GM12875 (cell line): Measurements from ENCODE around the gene DCXR.

ENCODE experiments used
- H3K4me3 ChIP-seq: one replicate; pipeline ENCODE4 v1.5.1; 2011; ENCODE audit warnings: low read depth, low read length, control low read depth
- CTCF ChIP-seq: IDR thresholded peaks from 2 replicates; pipeline ENCODE4 v1.5.1; 2011; ENCODE audit warnings: low read depth, mild to moderate bottlenecking, control low read depth, inconsistent platforms, low read length, moderate library complexity, borderline replicate concordance; ENCODE audit not compliant: insufficient read depth

Gene DCXR

GRCh38 chr17:82022981-82023446 lies 14.5 kb downstream of the DCXR start, which contains the start of gene LRRC45:
Gene LRRC45 (plus strand): TSS chr17:82023305. CDS start chr17:82023644, 339 bp downstream.
- no peak for TF ChIP-seq CTCF
- peak within 1 kb of the TSS; percentile 84 for H3K4me3 ChIP-seq

GRCh38 chr17:82022310-82022980 lies 15.1 kb downstream of the DCXR start, which contains the start of gene CENPX:
Gene CENPX (minus strand): TSS chr17:82022878. CDS start chr17:82022861, 17 bp downstream.
- H3K4me3 ChIP-seq: peak within 1 kb of the TSS; percentile 84
- TF ChIP-seq CTCF: no peak

- H3K4me3 ChIP-seq: peak overlapping the region; percentile 84
- no peak for TF ChIP-seq CTCF
These were observed 15.6 kb downstream of the DCXR start for GRCh38 chr17:82021900-82022309.

GRCh38 chr17:82021107-82021899 lies 16.2 kb downstream of the DCXR start:
- TF ChIP-seq CTCF: peak; percentile 68
- peak overlapping the region; percentile 84 for H3K4me3 ChIP-seq

- TF ChIP-seq CTCF: no peak
- no peak overlapping the region for H3K4me3 ChIP-seq
These were observed 16.9 kb downstream of the DCXR start for GRCh38 chr17:82020572-82021106.

GRCh38 chr17:82019690-82020571 lies 17.6 kb downstream of the DCXR start:
- no peak overlapping the region for H3K4me3 ChIP-seq
- peak; percentile 97 for TF ChIP-seq CTCF
